Activated T-helper 9 cell treated with anti-CD3 and anti-CD28 coated beads, Interleukin-2, amount 50 U/mL, for 16 hours (primary cell): ENCODE measurements around the gene LTBP1.

ENCODE experiments used
- DNase-seq: peaks from one replicate; pipeline ENCODE4 v3.0.0-alpha.2; 2020; ENCODE audit warnings: low read depth

The LTBP1 gene

GRCh38 chr2:32932825-32933755 lies 13.7 kb upstream of the LTBP1 start:
- DNase-seq: no peak

- DNase-seq: no peak
These were observed 13.0 kb upstream of the LTBP1 start for GRCh38 chr2:32933756-32934095.

GRCh38 chr2:32937602-32938448 lies 8.9 kb upstream of the LTBP1 start:
- no peak for DNase-seq

GRCh38 chr2:32938934-32939333 lies 7.8 kb upstream of the LTBP1 start:
- no peak for DNase-seq

GRCh38 chr2:32940316-32940997 lies 6.3 kb upstream of the LTBP1 start:
- no peak for DNase-seq

GRCh38 chr2:32941944-32942690 lies 4.6 kb upstream of the LTBP1 start:
- no peak for DNase-seq

GRCh38 chr2:32942793-32943485 lies 3.8 kb upstream of the LTBP1 start:
- DNase-seq: no peak

GRCh38 chr2:32945286-32945685 lies 1.5 kb upstream of the LTBP1 start:
- DNase-seq: no peak

- DNase-seq: peak; percentile 2
These were observed 327 bp downstream of the LTBP1 start for GRCh38 chr2:32947076-32947483.

GRCh38 chr2:32947484-32948143 lies 861 bp downstream of the LTBP1 start:
- no peak for DNase-seq

GRCh38 chr2:32948266-32948665 lies 1.5 kb downstream of the LTBP1 start:
- DNase-seq: no peak

GRCh38 chr2:32949260-32949659 lies 2.5 kb downstream of the LTBP1 start:
- no peak for DNase-seq

- DNase-seq: no peak
These were observed 4.9 kb downstream of the LTBP1 start for GRCh38 chr2:32951672-32952071.

- no peak for DNase-seq
These were observed 6.2 kb downstream of the LTBP1 start for GRCh38 chr2:32952761-32953476.

GRCh38 chr2:32954206-32954605 lies 7.5 kb downstream of the LTBP1 start:
- no peak for DNase-seq

- no peak for DNase-seq
These were observed 12.1 kb downstream of the LTBP1 start for GRCh38 chr2:32958821-32959220.

GRCh38 chr2:32960238-32960637 lies 13.5 kb downstream of the LTBP1 start:
- DNase-seq: no peak

- no peak for DNase-seq
These were observed 14.1 kb downstream of the LTBP1 start for GRCh38 chr2:32960647-32961403.

GRCh38 chr2:32962690-32963089 lies 15.9 kb downstream of the LTBP1 start:
- no peak for DNase-seq
